ENCODE data around the gene DHTKD1.
"Not testable (repeated sequence)": the region's sequence is repeated elsewhere in the genome, so short reads cannot be mapped to it uniquely, and the experiment has no call there.

Gene DHTKD1

GRCh38 chr10:12150163-12150562 lies 81.4 kb downstream of the DHTKD1 start:
- DNase-seq, result no peak

- no peak for DNase-seq
Measured at GRCh38 chr10:12154516-12154915, 85.8 kb downstream of the DHTKD1 start.

- no peak for DNase-seq
Measured at GRCh38 chr10:12156367-12157123, 87.8 kb downstream of the DHTKD1 start.

- DNase-seq, result no peak
Measured at GRCh38 chr10:12158111-12158510, 89.4 kb downstream of the DHTKD1 start.

GRCh38 chr10:12160664-12161063 lies 91.9 kb downstream of the DHTKD1 start:
- no peak for DNase-seq

GRCh38 chr10:12162927-12163326 lies 94.2 kb downstream of the DHTKD1 start:
- no peak for DNase-seq

GRCh38 chr10:12164085-12164484 lies 95.3 kb downstream of the DHTKD1 start:
- DNase-seq, result no peak

GRCh38 chr10:12165036-12165435 lies 96.3 kb downstream of the DHTKD1 start:
- no peak for DNase-seq

- no peak for DNase-seq
Measured at GRCh38 chr10:12165999-12166775, 97.4 kb downstream of the DHTKD1 start.

GRCh38 chr10:12171512-12171911 lies 102.8 kb downstream of the DHTKD1 start:
- DNase-seq, result not testable (repeated sequence)
